Stimulated activated CD4-positive, alpha-beta T cell treated with anti-CD3 and anti-CD28 coated beads, Interleukin-1b, Interleukin-23, amount 100 ng/mL, for 48 hours (primary cell): ENCODE measurements around the gene FCGR3B.
"Not testable (repeated sequence)": the region's sequence is repeated elsewhere in the genome, so short reads cannot be mapped to it uniquely, and the experiment has no call there.

Experiments
- DNase-seq: peaks from one replicate; pipeline ENCODE4 v3.0.0-alpha.2; 2020

FCGR3B gene

DNA sequence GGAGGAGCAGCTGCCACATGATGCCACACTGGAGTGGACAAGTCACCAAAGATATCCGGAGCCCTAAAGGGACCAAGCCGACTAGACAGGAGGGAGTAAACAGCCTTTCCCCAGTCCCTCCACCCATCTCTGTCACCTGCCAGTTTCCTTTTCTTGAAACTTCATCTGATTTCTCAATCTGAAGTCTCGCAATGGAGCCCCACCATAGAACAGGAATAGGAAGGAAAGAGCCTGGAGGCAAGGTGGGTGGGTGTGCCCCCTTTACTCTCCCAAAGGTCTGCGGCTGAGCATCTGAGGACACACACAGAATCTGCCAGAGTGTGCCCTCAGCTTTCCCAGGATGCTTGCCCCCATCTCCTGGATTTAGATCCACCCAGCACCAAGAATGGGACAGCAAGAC lies at the start of gene FCGR3B:
TSS of gene FCGR3B (minus strand) at position 101 of the 400 bp plus-strand sequence. CDS start at position 19, 82 bp downstream.
- no peak for DNase-seq

DNA sequence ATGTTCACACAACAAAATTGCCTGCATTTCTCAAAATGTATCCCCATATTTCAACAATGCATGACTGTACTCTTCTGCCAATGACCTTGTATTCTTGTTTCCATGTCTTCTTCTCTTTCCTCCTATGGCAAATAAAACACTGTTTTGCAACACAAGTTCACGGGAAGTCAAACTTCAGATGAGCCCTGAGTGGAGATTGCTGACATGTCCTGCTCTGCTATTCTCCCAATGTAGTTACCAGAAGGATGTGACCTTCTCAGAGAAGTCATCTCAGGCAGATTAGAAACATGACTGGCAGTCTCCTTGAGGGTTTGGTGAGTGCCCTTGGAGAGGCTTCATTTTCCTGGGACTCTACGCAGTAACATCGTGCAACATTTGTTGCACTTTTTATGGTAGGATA lies 47.5 kb upstream of the FCGR3B start:
- no peak for DNase-seq

DNA sequence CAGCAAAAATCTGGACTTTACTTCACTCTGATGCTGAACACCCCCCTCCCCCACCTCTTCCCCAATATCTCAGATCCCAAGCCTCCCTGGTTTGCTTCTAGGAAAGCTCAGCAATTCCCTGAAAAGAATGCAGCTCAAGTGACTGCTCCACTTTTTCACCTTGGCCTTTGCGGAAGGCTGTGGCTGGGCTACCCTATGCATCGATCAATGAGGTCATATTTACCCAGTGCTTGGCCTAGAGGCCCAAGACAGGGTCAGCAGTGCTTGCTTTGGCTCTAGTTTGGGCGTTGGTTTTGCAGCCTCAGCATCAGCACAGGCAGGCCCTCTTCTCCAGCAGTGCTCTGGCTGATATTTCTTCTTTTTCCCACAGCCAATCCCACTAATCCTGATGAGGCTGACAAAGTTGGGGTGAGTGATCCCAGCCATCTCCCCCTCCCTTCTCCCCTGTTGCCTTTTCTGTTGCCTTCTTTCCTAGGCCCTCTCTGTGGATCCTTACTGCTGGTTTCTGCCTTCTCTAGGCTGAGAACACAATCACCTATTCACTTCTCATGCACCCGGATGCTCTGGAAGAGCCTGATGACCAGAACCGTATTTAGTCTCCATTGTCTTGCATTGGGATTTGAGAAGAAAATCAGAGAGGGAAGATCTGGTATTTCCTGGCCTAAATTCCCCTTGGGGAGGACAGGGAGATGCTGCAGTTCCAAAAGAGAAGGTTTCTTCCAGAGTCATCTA lies 46.1 kb upstream of the FCGR3B start:
- DNase-seq: no peak

DNA sequence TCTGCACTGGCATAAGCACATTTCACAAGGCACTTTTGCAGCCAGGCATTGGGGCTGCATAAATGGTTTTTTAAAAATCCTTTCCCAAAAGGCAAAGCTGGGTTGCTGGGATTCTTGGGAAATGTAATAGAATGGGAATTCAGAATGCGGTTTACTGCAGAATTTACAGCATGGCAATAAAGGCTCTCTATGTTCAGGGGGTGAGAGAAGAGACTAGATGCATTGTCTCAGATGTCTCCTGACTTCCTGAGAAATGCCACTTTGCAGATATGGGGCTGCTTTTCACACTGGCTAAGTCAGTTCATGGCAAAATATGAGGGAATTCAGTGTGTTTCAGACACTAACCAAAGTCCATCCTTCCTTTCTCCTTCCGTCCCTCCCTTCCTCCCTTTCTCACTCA lies 45.5 kb upstream of the FCGR3B start:
- no peak for DNase-seq

DNA sequence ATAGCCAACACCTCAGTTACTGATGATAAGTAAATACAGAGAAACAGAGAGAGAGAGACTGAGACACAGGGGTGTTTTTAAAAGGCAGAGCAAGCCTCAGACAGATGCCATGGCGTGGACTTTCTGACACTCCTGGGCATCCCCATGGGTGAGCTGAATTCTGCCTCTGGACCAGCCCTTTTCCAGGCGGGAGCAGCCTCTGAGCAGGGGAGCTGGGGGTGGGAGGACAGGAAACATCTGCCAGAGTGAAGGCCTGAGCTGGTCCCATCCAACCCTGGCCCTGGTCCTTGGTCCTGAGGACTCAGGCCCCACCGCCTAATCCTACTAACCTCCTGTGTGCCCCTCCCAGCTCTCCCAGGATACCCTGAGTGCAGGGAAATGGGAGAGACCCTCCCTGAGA lies 43.9 kb upstream of the FCGR3B start:
- DNase-seq: not testable (repeated sequence)

DNA sequence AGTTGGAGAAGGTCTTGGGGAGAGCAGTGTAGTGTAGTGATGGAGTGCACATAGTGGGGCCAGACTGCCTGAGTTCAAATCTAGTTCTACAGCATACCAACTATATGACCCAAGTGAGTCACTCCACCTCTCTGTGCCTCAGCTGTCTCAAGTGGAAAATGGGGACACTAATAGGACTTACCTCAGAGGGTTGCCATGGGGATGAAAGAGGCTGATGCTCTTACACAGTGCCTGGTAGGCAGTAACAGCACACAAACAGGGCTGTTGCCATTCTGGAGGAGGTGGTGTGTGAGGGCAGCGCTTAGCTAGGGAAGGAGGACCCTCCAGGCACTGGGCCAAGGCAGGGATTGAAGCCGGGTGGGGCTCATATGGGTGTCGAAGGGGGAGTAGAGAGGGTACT lies 43.5 kb upstream of the FCGR3B start:
- not testable (repeated sequence) for DNase-seq

DNA sequence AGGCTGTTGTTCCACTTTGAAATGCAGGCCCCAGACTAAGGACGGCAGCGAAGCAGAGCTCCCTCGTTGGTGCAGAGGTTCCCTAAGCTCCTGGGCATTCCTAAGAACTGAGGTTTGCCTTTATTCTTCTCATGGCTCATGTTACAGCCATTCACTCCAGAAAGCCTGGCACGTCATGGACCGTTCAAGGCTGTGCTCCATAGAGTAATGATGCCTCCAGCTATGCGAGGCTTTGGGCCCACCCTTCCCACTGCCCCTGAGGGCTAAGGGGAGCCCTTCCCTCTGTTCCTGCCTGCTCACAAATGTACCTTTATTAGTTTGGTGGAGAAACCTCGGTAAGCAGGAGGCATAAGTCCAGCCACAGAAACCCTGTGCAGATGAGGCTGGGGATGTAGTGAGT lies 42.5 kb upstream of the FCGR3B start:
- not testable (repeated sequence) for DNase-seq

DNA sequence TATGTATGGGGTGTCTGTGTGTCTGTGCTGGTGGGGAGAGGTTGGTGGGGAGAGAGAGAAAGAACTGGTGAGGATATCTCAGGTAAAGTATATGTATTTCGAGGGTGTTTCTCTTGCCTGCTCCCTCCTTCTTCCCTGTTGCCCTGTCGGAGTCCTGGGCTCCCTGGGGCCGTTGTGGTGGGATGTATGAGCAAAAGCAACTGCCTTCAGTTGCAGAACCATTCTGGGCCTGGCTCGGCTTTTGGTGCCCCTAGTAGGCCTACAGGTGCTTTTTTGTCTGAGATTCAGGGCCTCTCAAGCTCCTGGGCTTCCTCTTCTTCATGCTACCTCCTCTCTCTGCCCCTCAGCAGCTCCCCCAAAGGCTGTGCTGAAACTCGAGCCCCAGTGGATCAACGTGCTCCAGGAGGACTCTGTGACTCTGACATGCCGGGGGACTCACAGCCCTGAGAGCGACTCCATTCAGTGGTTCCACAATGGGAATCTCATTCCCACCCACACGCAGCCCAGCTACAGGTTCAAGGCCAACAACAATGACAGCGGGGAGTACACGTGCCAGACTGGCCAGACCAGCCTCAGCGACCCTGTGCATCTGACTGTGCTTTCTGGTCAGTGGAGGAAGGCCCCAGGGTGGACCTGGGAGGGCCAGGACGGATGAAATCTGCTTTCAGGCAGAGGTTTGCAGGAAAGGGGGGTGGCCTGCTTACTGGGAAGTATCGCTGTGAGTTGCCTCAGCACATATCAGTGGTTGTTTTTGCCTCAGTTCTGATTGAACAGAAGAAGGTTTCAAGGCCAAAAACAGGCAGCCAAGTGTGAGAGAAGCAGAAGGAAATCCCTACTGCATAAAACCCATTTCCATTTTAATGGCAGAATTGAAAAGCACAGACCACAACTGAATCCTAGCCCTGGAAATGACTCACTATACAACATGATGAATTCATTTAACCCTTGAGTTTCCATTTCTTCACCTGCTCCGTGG lies 40.4 kb upstream of the FCGR3B start:
- not testable (repeated sequence) for DNase-seq

DNA sequence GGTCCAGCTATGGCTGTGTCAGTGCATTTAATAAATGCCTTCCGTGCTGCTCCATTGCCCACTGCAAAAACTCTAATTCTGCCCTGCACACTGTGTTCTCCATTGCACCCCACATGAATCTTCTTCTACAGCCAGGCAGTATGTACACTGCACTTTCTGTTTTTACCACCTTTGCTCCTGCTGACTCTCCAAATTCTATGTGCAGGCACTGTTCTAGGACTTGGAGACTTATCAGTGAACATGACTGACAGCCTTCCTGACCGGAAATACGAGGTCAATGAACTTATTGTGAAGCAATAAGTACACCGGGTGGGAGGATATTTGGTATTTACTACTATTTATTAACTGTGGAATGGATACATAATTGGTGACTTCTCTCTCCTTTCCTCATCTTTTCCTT lies 33.7 kb upstream of the FCGR3B start:
- DNase-seq: not testable (repeated sequence)

DNA sequence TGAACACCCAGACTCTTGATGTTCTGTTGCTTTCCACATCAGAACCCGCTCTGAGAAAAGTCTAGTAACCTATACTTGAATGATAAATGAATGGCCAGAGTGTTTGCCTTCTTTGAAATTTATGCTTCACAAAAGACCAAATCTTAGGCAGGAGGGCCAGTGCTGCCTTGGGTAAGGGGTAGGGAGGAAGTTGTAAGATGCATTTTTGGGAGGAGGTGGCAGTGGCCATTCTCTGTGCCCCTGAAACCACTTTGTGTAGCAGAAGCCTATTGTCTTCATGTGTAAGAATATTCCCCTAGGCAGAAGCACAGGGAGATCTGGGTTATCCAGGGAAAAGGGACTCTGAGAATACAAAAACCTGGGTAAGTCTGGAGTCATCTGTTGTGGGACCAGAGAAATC lies 32.6 kb upstream of the FCGR3B start:
- not testable (repeated sequence) for DNase-seq

DNA sequence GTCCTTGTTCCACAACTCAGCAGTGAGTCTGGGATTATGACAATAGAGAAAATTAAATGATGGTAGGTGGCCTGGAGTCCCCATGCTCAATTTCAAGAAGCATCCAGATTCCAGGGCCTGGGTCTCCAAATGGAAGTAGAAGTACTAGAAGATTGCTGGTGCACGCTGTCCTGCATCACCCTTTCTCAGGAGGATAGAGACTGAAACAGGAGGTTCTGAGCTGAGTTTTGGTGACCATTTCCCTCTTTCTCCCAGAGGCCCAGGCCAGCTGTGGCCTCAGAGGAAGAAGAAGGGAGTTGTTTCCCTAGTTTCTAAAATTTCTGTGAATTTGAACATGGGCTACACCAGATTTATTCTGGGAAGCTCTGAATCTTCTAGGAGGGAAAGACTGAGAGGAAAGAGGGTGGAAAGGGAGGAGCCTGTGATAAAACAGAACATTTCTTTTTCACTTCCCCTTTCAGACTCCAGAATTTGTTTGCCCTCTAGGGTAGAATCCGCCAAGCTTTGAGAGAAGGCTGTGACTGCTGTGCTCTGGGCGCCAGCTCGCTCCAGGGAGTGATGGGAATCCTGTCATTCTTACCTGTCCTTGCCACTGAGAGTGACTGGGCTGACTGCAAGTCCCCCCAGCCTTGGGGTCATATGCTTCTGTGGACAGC lies 31.8 kb upstream of the FCGR3B start, which contains the start of gene FCGR2B:
TSS of gene FCGR2B (plus strand) at position 460 of the 656 bp plus-strand sequence. CDS start at position 559, 99 bp downstream.
- not testable (repeated sequence) for DNase-seq

DNA sequence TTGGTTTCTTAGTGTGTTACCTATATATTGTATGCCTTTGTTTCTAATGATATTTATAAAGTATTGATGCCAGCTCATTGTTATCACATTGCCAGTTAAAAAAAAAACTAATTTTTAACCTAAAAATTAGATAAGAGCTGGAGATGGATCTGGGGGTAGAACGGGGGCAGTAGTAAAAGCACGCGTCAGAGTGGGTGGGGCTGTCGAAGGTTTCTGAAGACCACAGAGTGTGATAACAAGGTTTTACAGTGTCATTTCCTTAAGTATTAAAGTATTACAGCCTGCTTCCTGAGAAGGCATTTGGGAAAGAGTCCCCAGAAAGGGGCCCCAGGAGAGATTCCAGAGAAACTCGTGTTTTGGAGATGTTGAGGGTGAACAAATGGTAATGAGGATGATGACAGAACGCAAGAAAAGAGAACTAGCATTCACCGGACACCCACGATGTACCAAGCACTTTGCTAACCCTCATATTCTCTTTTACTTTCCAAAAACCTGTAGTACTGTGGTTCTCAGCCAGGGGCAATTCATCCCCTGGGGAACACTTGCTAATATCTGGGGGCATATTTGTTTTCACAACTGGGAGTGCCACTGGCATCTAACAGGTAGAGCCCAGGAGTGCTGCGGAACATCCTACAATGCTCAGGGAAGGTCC lies 30.8 kb upstream of the FCGR3B start:
- DNase-seq: not testable (repeated sequence)

DNA sequence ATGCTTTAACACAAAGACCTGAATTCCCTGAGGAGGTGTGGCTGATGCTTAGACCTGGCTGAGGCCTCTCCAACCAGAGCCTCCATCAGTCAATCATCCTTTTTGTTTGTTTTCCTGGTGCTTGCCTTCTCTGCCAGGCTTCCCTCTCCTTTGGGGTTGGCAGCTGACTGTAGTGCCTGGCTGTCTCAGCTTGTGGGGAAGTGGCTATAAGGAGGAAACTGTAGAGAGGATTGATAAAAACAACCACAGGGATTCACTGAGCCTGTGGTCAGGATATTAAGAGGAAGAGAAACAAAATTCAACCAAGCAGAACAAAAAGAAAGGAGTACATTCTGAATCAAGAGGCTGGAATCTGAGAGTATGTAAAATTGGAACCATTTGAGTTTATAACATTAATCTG lies 27.5 kb upstream of the FCGR3B start:
- DNase-seq: not testable (repeated sequence)

DNA sequence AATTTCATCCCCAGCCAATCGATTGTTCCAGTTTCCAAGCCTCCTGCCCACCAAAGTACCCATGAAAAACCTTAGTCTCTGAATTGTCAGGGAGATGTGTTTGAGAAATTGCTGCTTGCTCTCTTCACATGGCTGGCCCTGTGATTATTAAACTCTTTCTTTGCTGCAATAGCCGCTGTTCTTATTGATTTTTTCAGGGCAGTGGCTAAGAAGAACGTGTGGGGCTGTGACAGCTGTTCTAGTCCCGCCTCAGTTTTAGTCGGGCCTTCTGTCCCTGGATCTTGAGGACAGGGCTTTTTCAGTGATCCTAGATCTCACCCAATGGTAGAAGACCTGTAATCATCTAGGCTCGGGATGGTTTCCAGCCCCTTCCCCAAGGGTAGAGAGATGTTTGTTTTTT lies 23.0 kb upstream of the FCGR3B start:
- not testable (repeated sequence) for DNase-seq

DNA sequence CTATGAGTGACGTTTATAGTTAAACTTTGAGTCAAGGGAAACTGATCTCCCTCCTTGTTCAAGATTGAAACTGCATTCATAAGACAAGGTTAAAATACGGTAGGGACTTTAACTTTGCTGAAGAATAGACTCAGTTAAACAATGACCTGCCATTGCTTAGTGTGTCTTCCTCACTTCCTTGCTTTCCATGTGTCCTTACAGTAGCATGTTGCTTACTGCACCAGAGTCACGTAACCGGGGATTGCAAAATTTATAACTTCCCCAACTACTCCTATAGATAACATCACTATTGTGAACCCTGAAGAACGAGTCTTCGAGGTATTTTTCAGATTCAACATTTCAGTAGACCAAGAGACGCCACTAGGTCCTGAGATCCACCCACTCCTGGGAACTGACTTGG lies 22.6 kb upstream of the FCGR3B start:
- not testable (repeated sequence) for DNase-seq

DNA sequence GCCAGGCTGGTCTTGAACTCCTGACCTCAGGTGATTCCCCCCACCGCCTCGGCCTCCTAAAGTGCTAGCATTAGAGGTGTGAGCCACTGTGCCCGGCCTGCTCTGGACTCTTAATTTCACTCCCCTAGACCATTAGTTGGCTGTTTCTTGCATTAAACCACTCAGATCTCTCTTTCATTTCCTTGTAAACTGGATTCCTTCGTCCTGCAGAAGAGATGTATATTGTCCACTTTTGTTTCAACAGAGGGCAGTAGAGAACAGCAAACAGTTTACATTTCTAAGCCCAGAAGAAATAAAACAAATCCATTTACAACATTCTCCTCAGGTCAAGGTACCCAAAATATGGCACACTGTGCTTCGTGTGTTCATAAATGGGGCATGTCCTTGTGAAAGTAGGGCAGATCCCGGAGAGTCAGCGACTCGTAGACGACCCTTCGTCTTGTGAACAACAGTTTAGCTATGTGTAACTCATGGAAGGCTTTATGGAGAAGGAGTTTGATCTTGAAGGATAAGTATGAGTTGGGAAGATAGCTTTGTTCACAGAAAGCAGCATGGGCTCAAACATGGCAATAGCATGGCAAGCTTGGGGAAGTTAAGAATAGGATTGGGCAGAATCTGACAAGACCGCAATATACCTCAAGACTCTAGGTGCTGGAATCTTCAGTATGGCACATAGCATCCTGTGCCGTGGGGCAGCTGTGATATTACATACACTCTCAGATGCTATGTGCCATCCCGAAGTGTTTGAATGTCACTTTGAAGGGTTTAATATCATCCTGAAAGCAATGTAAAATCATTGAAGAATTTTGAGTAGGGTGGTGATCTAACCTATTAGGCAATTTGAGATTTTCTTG lies 16.8 kb upstream of the FCGR3B start:
- not testable (repeated sequence) for DNase-seq

DNA sequence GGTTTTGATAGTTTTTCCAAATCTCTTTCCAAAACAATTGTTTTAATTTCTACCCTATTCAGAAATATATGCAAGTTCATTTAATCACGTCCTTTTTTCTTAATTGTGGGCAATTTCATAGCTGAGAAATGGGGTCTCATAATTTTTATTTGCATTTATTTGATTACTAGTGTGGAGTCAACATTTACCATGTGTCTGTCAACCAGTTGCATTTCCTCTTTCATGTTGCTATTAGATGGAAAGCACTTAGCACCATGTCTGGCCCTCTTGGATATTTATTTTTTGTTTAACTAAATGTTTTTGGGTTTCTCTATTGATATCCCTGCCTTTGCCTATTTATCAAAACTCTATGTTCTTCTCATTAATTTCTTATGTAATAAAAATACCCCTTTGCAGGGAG lies 13.9 kb upstream of the FCGR3B start:
- DNase-seq: not testable (repeated sequence)

DNA sequence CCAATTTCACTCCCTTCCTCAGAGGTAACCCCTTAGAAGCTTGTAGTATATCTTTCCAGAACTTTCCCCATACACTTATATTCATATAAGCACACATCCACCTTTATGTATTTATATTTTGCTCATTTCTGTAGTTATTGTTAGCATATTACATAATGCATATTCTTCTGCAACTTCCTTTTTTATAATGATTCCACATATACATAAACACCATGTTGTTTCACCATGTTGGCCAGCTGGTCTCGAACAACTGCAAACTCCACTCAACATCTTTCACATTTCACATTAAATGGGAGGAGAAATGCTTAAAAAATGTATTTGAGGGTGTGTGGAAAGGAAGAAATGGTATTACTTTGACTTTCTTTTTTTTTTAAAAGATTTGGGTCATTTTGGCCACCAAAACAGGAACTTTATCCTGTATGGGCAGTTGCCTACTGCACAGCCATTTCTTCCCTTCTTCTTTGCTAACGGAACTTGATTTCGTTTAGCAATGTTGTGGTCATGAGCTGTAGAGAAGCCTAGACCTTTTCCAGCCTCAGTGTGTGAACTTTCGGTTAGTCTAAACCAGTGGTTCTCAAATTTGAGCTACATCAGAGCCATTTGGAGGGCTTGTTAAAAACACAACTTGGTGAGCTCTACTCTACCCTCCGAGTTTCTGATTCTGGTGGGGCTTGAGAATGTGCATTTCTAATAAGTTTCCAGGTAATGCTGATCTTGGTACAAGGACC lies 12.7 kb upstream of the FCGR3B start:
- not testable (repeated sequence) for DNase-seq

DNA sequence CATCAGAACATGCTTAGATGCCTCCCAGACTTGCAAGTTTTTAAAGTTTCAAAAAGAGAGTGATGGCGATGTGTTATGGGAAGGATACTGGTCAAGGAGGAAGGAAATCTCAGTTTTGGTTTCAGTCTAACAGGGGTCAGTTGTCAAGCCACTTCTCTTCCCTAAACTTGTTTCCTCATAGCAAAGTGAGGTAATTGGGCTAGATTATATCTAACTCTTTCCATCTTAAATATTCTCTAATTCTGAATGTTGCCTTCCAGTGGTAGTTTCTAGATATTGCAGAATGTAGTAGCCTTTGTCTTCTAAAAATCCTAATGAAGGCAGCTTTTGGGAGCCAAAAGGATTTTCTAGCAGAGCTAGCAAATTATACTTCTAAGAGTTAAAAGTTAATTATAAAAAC lies 11.7 kb upstream of the FCGR3B start:
- DNase-seq: not testable (repeated sequence)

DNA sequence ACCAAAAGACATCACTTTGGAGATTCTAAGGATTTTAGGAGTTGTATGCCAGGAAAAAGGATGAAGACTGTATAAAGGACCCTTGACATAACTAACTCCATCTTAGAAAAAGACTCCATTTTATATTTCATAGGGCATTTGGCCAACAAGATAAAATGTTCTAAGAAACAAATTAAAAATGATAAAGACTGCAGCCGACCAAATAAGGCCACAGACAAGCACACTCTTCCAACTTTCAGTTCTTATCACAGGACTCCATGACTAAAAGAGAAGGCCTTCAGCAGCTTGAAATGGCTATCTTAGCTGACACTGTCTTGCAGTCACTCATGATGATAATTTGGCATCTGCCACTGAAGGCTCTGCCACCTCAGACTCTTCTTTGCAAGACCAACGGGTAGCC lies 8.2 kb upstream of the FCGR3B start:
- not testable (repeated sequence) for DNase-seq
